HG03025 (cell line): ENCODE data around the gene STXBP5.

Source experiments
- ATAC-seq: cut with Tn5 transposase; IDR thresholded peaks from one replicate; pipeline ENCODE4 v1.9.1; 2021; ENCODE audit warnings: mild to moderate bottlenecking, moderate library complexity; ENCODE audit not compliant: unreplicated experiment, low FRiP score

Gene STXBP5

GRCh38 chr6:147207837-147208754, 3.9 kb downstream of the STXBP5 start:
- no peak for ATAC-seq

GRCh38 chr6:147209762-147210449, 5.7 kb downstream of the STXBP5 start:
- no peak for ATAC-seq

- ATAC-seq: no peak
Measured at GRCh38 chr6:147211349-147211748, 7.1 kb downstream of the STXBP5 start.

GRCh38 chr6:147211831-147212230, 7.6 kb downstream of the STXBP5 start:
- ATAC-seq: no peak

DNA sequence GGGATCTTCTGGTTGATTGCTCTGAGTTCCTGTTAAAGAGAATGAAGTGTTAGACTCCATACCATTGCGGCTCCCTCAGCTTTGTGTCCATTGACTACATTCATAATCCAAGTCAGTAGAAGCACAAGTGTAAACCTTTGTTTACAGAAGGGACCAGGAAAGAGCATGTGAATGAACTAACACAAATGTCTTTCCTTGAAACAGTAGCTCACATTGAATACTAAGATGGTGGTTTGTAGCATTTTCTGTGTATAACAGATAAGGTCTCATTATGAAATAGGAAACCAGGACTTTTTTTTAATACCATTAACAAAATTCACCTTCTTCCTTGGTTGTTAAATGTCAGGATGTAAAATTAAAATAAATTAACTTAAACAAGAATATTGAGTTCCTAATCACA, 8.4 kb downstream of the STXBP5 start:
- ATAC-seq: no peak

GRCh38 chr6:147213772-147214171, 9.6 kb downstream of the STXBP5 start:
- no peak for ATAC-seq

DNA sequence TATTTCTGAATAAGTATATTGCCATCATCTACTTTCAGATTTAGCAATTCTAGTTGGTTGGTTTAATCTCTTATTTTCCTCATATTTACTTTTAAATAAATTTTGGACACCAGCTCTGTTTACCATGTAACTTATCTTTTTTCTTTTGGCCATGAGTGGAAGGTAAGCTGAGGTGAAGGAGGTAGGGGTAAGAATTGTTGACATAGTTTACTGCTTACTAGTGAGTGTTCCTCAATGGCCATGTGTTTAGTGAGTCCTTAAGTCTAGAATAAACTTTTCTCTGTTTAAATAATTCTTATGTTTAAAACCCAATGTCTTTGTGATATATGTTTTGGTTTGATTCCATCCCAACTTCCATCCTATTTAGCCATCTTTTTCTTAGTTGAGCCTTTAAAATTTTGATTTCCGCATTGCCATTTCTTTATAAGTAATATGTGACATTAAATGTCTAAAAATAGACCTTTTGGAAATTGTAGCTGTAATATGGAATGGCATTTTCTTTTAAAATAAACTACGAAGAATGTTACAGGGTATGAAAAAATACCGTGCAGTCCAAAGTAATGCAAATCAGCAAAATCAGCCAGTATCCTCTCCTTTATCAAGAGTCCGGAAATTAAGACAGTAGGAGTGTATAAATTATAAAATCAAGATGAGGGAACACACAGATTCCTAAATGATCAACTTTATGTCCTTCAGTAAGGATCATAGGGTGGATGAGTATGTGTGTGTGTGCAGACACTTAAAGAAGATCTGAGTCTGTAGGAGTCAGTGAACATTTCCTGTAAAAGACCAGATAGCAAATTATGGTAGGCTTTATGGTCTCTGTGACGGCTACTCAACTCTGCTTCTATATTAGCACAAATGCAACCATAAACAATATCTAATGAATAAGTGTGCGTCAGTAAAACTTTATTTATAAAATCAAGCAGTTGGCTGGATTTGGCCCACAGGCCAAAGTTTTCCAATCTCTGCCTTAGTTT, 10.3 kb downstream of the STXBP5 start:
- no peak for ATAC-seq

GRCh38 chr6:147216915-147217314, 12.7 kb downstream of the STXBP5 start:
- ATAC-seq: no peak

- no peak for ATAC-seq
Measured at GRCh38 chr6:147217840-147218404, 13.7 kb downstream of the STXBP5 start.

DNA sequence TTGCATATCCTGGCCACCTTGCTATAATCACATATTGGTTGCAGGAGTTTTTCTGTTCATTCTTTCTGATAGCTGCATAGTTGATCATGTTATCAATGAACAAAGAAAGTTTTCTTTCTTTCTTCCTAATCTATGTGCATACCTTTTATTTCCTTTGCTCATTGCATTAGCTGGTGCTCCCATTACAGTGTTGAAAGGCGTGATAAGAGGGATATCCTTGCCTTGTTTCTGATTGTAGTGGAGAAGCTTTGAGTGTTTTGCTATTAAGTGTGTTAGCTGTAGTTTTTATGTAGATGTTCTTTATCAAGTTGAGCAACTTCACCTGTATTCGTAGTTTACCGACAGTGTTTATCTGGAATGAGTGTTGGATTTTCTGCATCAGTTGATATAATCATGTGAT, 14.6 kb downstream of the STXBP5 start:
- ATAC-seq: no peak

GRCh38 chr6:147219463-147219862, 15.2 kb downstream of the STXBP5 start:
- ATAC-seq: no peak

DNA sequence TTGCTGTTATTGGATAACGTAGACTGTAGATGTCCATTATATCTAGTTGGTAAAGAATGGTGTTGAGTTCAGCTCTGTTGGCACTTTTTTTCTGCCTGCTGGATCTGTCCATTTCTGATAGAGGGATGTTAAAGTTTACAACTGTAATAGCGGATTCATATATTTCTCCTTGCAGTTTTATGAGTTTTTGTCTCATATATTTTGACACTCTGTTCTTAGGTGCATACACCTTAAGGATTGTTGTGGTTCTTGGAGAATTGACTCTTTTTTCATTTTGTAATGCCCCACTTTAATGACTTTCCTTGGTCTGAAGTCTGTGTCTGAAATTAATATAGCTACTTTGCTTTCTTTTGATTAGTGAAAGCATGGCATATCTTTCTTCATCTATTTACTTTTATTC, 16.1 kb downstream of the STXBP5 start:
- no peak for ATAC-seq

DNA sequence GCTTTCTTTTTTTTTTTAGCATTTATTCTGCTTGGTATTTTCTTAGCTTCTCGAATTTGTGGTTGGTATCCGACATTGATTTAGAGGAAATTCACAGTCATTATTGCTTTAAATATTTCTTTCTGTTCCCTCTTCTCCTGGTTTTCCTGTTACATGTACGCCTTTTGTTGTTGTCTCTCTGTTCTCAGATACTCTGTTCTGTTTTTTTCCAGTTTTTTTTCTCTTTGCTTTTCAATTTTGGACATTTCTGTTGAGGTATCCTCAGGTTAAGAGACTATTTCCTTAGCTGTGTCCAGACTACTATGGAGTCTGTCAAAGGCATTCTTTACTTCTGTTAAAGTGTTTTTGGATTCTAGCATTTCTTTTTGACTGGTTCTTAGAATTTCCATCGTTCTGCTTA, 17.5 kb downstream of the STXBP5 start:
- ATAC-seq: no peak

DNA sequence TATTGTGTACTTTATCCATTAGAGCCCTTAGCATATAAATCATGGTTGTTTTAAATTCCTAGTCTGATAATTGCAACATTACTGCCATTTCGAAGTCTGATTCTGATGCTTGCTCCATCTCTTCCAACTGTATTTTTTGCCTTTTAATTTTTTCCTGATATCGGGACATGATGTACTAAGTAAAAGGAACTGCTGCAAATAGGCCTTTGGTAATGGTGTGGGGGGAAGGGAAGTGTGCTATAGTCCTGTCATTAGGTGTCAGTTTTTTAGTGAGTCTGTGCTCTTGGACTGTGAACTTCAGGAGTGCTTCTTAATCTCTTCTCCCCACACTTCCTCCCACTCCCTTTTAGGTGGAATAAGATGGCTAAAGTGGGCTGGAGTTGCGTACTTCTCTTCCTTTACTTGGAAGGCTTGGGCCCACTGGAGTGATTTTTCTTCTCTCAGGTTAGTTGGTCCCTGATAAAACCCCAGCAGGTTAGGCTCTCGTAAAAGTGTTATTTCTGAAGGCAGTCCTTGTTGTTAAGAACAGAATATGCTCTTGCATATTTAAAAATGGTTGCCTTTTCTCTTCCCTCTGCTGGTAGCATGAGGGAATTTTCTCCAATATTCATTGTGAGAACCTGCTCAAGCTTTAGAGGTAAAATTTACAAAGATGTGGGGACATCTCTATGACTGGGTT, 18.1 kb downstream of the STXBP5 start:
- ATAC-seq: no peak

DNA sequence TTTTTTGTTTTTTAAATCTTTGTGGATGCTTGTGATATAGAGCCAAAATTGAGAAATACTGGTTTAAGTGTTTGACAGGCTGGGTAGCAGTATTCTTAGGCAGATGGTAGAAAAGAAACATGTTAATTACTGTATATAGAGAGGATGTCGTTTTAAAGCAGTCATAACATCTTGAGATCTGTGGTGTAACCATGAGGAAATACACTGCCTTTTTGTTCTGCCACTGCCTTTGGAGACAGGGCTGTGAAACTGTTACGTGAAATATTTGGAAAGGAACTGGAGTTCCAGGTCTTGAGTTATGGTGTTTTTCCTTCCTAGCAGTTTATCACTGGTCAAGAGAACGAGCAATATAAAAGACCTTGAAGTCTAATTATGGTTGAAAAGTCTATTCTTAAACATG, 19.5 kb downstream of the STXBP5 start:
- ATAC-seq: no peak

- ATAC-seq: no peak
Measured at GRCh38 chr6:147226163-147226724, 22.0 kb downstream of the STXBP5 start.

GRCh38 chr6:147226877-147227276, 22.7 kb downstream of the STXBP5 start:
- no peak for ATAC-seq

DNA sequence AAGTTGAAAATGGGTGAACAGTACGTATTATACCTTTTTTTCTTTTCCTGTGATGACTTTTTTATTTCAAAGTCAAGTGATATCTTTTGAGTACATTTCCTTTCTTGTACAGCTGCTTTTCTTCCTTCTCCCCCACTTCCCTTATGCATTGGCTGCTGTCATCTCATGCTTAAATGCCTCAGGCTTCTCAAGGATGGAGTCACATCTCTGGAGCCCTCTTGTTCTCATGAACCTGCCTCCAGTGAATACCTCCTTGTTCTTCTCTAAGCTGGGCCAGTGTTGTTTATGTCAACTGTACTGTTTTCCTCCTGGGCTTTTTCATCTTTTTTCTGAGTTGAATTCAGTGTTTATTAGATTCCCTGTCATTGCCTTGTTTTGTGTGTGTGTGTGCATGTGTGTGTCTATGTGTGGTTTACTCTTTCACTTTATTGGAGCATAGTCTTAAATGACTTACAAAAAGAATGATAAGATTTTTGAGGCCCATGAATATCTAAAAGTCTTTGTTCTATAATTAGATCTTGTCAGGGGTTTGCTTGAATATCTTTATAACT, 23.6 kb downstream of the STXBP5 start:
- no peak for ATAC-seq

GRCh38 chr6:147231589-147231988, 27.4 kb downstream of the STXBP5 start:
- no peak for ATAC-seq
